DND-41 (cell line): ENCODE results near the gene OR11H6.
"Not testable (repeated sequence)": the region's sequence is repeated elsewhere in the genome, so short reads cannot be mapped to it uniquely, and the experiment has no call there.

ENCODE experiments used
- ATAC-seq: fragments of 200-7000 bp; cut with Tn5 transposase; 3 replicates; pipeline ENCODE4 v1.9.1; 2021; ENCODE audit warnings: low read depth; ENCODE audit not compliant: insufficient read depth
- DNase-seq: peaks from one replicate; pipeline ENCODE4 v3.0.0-alpha.2; 2020
- H2AFZ ChIP-seq: 2 replicates; pipeline ENCODE4 v1.6.0; 2012; ENCODE audit warnings: low read depth, low read length
- H3K27ac ChIP-seq: 2 replicates; pipeline ENCODE4 v1.5.1; 2012; ENCODE audit warnings: low read length, inconsistent platforms
- H3K27me3 ChIP-seq: fragments of 200-600 bp; sonication (generic); 2 replicates; pipeline ENCODE4 v1.6.0; 2012; ENCODE audit warnings: low read length, mild to moderate bottlenecking, inconsistent platforms; ENCODE audit not compliant: insufficient read depth, poor library complexity
- H3K36me3 ChIP-seq: 2 replicates; pipeline ENCODE4 v1.5.1; 2012; ENCODE audit warnings: low read length, inconsistent platforms; ENCODE audit not compliant: insufficient read depth
- H3K4me1 ChIP-seq: 2 replicates; pipeline ENCODE4 v1.5.1; 2012; ENCODE audit warnings: mild to moderate bottlenecking, low read length; ENCODE audit not compliant: insufficient read depth
- H3K4me2 ChIP-seq: 2 replicates; pipeline ENCODE4 v1.6.0; 2012; ENCODE audit warnings: mild to moderate bottlenecking, moderate library complexity, low read length, inconsistent platforms; ENCODE audit not compliant: insufficient read depth
- H3K4me3 ChIP-seq, 2 experiments: fragments of 200-600 bp in 1 of 2; shearing (Covaris generic) in 1 of 2; 2 replicates each; pipeline ENCODE4 v1.5.1; 2012 to 2016; ENCODE audit warnings: inconsistent platforms in 2 of 2, low read length in 2 of 2, mild to moderate bottlenecking in 2 of 2, low read depth in 1 of 2, moderate library complexity in 1 of 2
- H3K79me2 ChIP-seq: 2 replicates; pipeline ENCODE4 v1.6.0; 2012; ENCODE audit warnings: low read length, inconsistent platforms; ENCODE audit not compliant: insufficient read depth
- H3K9ac ChIP-seq: 2 replicates; pipeline ENCODE4 v1.6.0; 2012; ENCODE audit warnings: low read depth, mild to moderate bottlenecking, inconsistent platforms, low read length, moderate library complexity
- H3K9me3 ChIP-seq: 2 replicates; pipeline ENCODE4 v1.5.1; 2012; ENCODE audit warnings: low read length, moderate library complexity, mild to moderate bottlenecking, inconsistent platforms; ENCODE audit not compliant: insufficient read depth, severe bottlenecking
- H4K20me1 ChIP-seq: 2 replicates; pipeline ENCODE4 v1.6.0; 2012; ENCODE audit warnings: low read length; ENCODE audit not compliant: insufficient read depth
- EZH2 ChIP-seq: IDR thresholded peaks from 3 replicates; pipeline ENCODE4 v1.6.1; 2012; ENCODE audit warnings: borderline replicate concordance, low read depth, mild to moderate bottlenecking, moderate library complexity, low read length, inconsistent platforms; ENCODE audit not compliant: severe bottlenecking
- TF ChIP-seq, protein P1 (sequence below): IDR thresholded peaks from 2 replicates; pipeline ENCODE4 v1.5.1; 2012; ENCODE audit warnings: borderline replicate concordance, low read length, moderate library complexity, mild to moderate bottlenecking; ENCODE audit not compliant: poor library complexity, severe bottlenecking; ENCODE audit errors: extremely low read depth

The OR11H6 gene

DNA sequence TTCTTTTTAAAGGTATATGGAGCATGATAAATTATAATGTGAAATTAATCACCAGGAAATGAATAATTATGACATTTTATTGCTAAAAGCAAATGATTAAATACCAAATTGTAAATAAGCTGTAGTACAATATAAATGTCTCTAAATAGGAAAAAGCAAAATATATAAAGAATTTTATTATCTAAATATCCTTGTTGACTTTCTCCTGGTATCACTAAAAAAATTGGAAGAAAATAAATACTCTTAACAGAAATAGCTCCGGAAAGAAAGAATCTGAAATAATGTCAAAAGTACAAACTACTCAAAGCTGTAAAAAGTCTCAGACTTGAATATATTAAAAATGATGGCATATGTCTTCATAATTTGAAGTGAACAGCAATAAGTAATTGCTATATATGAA, 5.2 kb downstream of the OR11H6 start, which contains the start of gene OR11H7:
TSS of gene OR11H7 (plus strand) at position 301 of the 400 bp plus-strand sequence.
- Histone ChIP-seq H3K79me2 (no peaks in the 10 kb centered on the region), H3K4me2 (no peak within 1 kb of the TSS), H3K36me3 (no peaks in the 10 kb centered on the region), H3K27ac (no peak within 1 kb of the TSS), H3K4me1 (no peaks in the 10 kb centered on the region), H3K4me3 (no peak within 1 kb of the TSS), H3K27me3 (no peaks in the 10 kb centered on the region), H2AFZ (no peak within 1 kb of the TSS), H3K9me3 (no peaks in the 10 kb centered on the region), H4K20me1 (no peaks in the 10 kb centered on the region), H3K9ac (no peak within 1 kb of the TSS)
- TF ChIP-seq EZH2, result no peak
- TF ChIP-seq, protein P1, sequence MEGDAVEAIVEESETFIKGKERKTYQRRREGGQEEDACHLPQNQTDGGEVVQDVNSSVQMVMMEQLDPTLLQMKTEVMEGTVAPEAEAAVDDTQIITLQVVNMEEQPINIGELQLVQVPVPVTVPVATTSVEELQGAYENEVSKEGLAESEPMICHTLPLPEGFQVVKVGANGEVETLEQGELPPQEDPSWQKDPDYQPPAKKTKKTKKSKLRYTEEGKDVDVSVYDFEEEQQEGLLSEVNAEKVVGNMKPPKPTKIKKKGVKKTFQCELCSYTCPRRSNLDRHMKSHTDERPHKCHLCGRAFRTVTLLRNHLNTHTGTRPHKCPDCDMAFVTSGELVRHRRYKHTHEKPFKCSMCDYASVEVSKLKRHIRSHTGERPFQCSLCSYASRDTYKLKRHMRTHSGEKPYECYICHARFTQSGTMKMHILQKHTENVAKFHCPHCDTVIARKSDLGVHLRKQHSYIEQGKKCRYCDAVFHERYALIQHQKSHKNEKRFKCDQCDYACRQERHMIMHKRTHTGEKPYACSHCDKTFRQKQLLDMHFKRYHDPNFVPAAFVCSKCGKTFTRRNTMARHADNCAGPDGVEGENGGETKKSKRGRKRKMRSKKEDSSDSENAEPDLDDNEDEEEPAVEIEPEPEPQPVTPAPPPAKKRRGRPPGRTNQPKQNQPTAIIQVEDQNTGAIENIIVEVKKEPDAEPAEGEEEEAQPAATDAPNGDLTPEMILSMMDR, result no peak
- no peak for ATAC-seq
- DNase-seq, result no peak

DNA sequence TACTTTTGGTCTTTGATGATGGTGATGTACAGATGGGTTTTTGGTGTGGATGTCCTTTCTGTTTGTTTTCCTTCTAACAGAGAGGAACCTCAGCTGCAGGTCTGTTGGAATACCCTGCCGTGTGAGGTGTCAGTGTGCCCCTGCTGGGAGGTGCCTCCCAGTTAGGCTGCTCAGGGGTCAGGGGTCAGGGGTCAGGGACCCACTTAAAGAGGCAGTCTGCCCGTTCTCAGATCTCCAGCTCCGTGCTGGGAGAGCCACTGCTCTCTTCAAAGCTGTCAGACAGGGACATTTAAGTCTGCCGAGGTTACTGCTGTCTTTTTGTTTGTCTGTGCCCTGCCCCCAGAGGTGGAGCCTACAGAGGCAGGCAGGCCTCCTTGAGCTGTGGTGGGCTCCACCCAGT, 11.9 kb downstream of the OR11H6 start:
- H2AFZ ChIP-seq, ATAC-seq, H3K36me3 ChIP-seq, H3K27me3 ChIP-seq, H4K20me1 ChIP-seq, H3K4me3 ChIP-seq, H3K79me2 ChIP-seq, H3K4me1 ChIP-seq, H3K9ac ChIP-seq, DNase-seq, H3K9me3 ChIP-seq, H3K27ac ChIP-seq, H3K4me2 ChIP-seq: not testable (repeated sequence)

DNA sequence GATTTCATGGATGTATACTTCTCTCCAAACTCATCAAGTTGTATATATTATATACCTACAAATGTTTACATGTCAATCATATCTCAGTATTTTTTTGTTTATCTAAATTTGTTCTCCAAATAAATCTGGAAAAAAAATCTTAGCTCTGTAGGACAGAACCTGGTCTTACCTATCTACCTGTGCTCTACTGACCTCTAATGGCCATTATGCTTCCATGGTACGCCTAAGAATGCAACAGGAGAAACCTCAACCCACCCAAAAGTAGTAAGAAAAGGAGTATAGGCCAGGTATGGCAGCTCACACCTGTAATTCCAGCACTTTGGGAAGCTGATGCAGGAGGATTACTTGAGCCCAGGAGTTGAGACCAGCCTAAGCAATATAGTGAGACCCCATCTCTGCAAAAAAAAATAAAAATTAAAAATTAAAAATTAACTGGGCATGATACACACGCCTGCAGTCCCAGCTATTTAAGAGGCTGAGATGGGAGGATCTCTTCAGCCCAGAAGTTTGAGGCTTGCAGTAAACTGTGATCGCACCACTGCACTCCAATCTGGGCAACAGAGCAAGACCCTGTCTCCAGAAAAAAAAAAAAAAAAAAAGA, 24.2 kb downstream of the OR11H6 start:
- H3K36me3 ChIP-seq, result no peaks in the 10 kb centered on the region
- no peak; the same call in 2 of the 3 replicates for ATAC-seq
- no peak overlapping the region for H3K9ac ChIP-seq
- H3K9me3 ChIP-seq, result no peaks in the 10 kb centered on the region
- no peak overlapping the region for H3K27ac ChIP-seq
- TF ChIP-seq EZH2, result no peak
- TF ChIP-seq, protein P1, result peak; percentile 53
- H3K4me3 ChIP-seq, result no peak overlapping the region
- no peak overlapping the region for H3K4me2 ChIP-seq
- H3K4me1 ChIP-seq, result no peaks in the 10 kb centered on the region
- H2AFZ ChIP-seq, result no peak overlapping the region
- no peaks in the 10 kb centered on the region for H4K20me1 ChIP-seq
- DNase-seq, result no peak
- H3K27me3 ChIP-seq, result no peaks in the 10 kb centered on the region
- no peaks in the 10 kb centered on the region for H3K79me2 ChIP-seq

DNA sequence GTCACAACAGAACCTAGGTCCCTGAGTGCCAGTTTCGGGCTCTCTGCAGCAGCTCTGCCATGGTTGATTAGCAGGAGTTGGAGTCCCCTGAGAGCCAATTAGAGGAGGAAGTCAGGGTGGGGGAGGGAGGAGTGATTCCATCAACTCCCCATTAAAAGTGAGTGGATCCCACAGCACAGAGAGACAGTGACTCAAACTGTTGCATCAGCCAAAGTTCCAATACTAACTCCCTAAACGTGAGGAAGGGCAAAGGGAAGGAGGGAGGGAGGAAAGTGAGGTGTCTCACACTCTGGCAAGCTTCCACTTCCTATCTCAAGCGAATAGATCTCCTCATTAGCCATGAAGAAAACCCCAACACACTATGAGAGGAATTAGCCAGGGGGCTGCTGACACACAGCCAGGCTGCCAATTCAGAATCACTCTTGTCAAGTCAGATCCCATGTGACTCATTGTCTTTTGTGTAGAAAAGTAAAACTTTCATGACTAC, 39.2 kb downstream of the OR11H6 start:
- Histone ChIP-seq H2AFZ (no peak overlapping the region), H3K4me2 (no peak overlapping the region), H3K79me2 (no peaks in the 10 kb centered on the region), H4K20me1 (no peaks in the 10 kb centered on the region), H3K27ac (no peak overlapping the region), H3K36me3 (no peaks in the 10 kb centered on the region), H3K4me3 (no peak overlapping the region), H3K9ac (no peak overlapping the region), H3K4me1 (no peaks in the 10 kb centered on the region), H3K27me3 (no peaks in the 10 kb centered on the region), H3K9me3 (no peaks in the 10 kb centered on the region)
- ATAC-seq, result no peak
- TF ChIP-seq EZH2, result no peak
- TF ChIP-seq, protein P1, result no peak
- no peak for DNase-seq

DNA sequence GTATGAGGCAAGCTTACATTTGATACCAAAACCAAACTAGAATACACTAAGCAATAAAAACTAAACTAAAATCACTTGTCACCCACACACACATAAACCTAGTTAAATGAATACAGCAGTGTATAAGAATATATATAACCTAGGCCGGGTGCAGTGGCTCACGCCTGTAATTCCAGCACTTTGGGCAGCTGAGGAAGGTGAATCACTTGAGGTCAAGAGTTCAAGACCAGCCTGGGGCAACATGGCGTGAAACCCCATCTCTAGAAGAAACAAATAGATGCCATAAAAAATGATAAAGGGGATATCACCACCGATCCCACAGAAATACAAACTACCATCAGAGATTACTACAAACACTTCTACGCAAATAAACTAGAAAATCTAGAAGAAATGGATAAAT, 40.9 kb downstream of the OR11H6 start:
- not testable (repeated sequence) for H3K4me1 ChIP-seq, H3K9ac ChIP-seq, H3K27me3 ChIP-seq, H3K79me2 ChIP-seq, H3K4me3 ChIP-seq, DNase-seq, H3K36me3 ChIP-seq, H3K4me2 ChIP-seq, H3K9me3 ChIP-seq, H4K20me1 ChIP-seq, H2AFZ ChIP-seq, H3K27ac ChIP-seq, ATAC-seq
